ENCODE data around the gene OR8H2. TPM values are rescaled to one million over a fixed set of nuclear protein-coding genes. Genes with fewer than 3 reads are reported as not detected.
"Not testable (repeated sequence)": the region's sequence is repeated elsewhere in the genome, so short reads cannot be mapped to it uniquely, and the experiment has no call there.

Gene OR8H2
- total and polyA plus RNA-seq, 12 donors, result not detected

- Histone ChIP-seq H3K27me3 (no peaks in the 10 kb centered on the region), H3K36me3 (no peaks in the 10 kb centered on the region), H3K4me3 (no peak within 1 kb of the TSS), H3K27ac (no peak within 1 kb of the TSS), H3K4me1 (no peaks in the 10 kb centered on the region), H3K9me3 (peaks cover 0 to 12% (median 0%) of the 10 kb centered on the region in 11 donors)
- WGBS, 2 donors, result 57 to 81% methylated on average over 3 of the region's 3 CpGs
- intact Hi-C loops (cut with DNase I), result no loop called here
- TF ChIP-seq CTCF (IDR thresholded peaks at IDR 0.05), result no peak
- DNase-seq, result no peak
- ATAC-seq, result no peak
Observed at GRCh38 chr11:56093008-56093407, 10.5 kb upstream of the OR8H2 start, which contains the start of gene OR8I2. Gene OR8I2 (plus strand): TSS chr11:56093308. CDS start chr11:56093308, 0 bp downstream.

- no peak for ATAC-seq
- H3K4me3 ChIP-seq, result no peak within 1 kb of the TSS
- H3K36me3 ChIP-seq, result no peaks in the 10 kb centered on the region
- H3K4me1 ChIP-seq, result no peaks in the 10 kb centered on the region
- TF ChIP-seq CTCF (IDR thresholded peaks at IDR 0.05), result no peak
- H3K27ac ChIP-seq, result no peak within 1 kb of the TSS
- no peak for DNase-seq
- peaks cover 0 to 4% (median 0%) of the 10 kb centered on the region in 11 donors for H3K9me3 ChIP-seq
- 64 to 73% methylated on average over 6 of the region's 6 CpGs for WGBS, 2 donors
- intact Hi-C loops (cut with DNase I), result no loop called here
- H3K27me3 ChIP-seq, result no peaks in the 10 kb centered on the region
Observed at GRCh38 chr11:56122073-56122472, 18.6 kb downstream of the OR8H2 start, which contains the start of gene OR8H3. Gene OR8H3 (plus strand): TSS chr11:56122373. CDS start chr11:56122373, 0 bp downstream.

GRCh38 chr11:56140151-56140661 is 36.7 kb downstream of the OR8H2 start, which contains the start of gene OR8J3:
Gene OR8J3 (minus strand): TSS chr11:56140201. CDS start chr11:56137718, 2,483 bp downstream.
- no peaks in the 10 kb centered on the region for H3K4me1 ChIP-seq
- no peak within 1 kb of the TSS for H3K4me3 ChIP-seq
- ATAC-seq, result no peak
- no peaks in the 10 kb centered on the region for H3K36me3 ChIP-seq
- no peak for TF ChIP-seq CTCF (IDR thresholded peaks at IDR 0.05)
- H3K9me3 ChIP-seq, result peaks cover 0 to 13% (median 0%) of the 10 kb centered on the region in 11 donors
- intact Hi-C loops (cut with DNase I), result no loop called here
- H3K27ac ChIP-seq, result no peak within 1 kb of the TSS
- DNase-seq, result no peak
- H3K27me3 ChIP-seq, result no peaks in the 10 kb centered on the region

GRCh38 chr11:56143681-56144080 is 40.2 kb downstream of the OR8H2 start:
- H3K4me1 ChIP-seq; H3K36me3 ChIP-seq; H3K27me3 ChIP-seq; DNase-seq; H3K27ac ChIP-seq; ATAC-seq; intact Hi-C loops (cut with DNase I); H3K4me3 ChIP-seq: not testable (repeated sequence)
- peaks cover 0 to 31% (median 0%) of the 10 kb centered on the region in 11 donors for H3K9me3 ChIP-seq
- WGBS, 2 donors, result 92 to 94% methylated on average over 18 to 27 of the region's 30 CpGs

GRCh38 chr11:56151376-56151775 is 47.9 kb downstream of the OR8H2 start:
- Histone ChIP-seq H3K4me1 (no peaks in the 10 kb centered on the region), H3K9me3 (peaks cover 0 to 83% (median 6%) of the 10 kb centered on the region in 11 donors), H3K27ac (no peak overlapping the region), H3K4me3 (no peak overlapping the region), H3K36me3 (no peaks in the 10 kb centered on the region), H3K27me3 (no peaks in the 10 kb centered on the region)
- no peak for TF ChIP-seq CTCF (IDR thresholded peaks at IDR 0.05)
- no peak for ATAC-seq
- no peak for DNase-seq
- WGBS, 2 donors, result 59 to 60% methylated on average over 1 of the region's 1 CpG
- intact Hi-C loops (cut with DNase I), result no loop called here

All from heart right ventricle (tissue), 16 donors.